Measurements from ENCODE around the gene FETUB.

The FETUB gene

GRCh38 chr3:186639778-186640472 is at the start of gene FETUB:
Gene FETUB (plus strand): TSS chr3:186640399. CDS start chr3:186640461, 62 bp downstream.
- in situ Hi-C loops (cut with MboI; ENCODE audit: low sequenced_read_pairs): no loop called here
- no peak for DNase-seq (ENCODE audit: low spot score in 2 of 2)
- 0 out of 2 replicates have a peak, but pooled peaks cover 4% of the 10 kb centered on the region for H3K27me3 ChIP-seq (ENCODE audit: low read depth)
- no peak within 1 kb of the TSS for H3K4me3 ChIP-seq
- no peaks in the 10 kb centered on the region for H3K4me1 ChIP-seq
- H3K9me3 ChIP-seq: no peaks in the 10 kb centered on the region; the same call in 1 of the 2 replicates
- no peaks in the 10 kb centered on the region for H3K36me3 ChIP-seq (replicated peaks)

- in situ Hi-C loops (cut with MboI; ENCODE audit: low sequenced_read_pairs): no loop called here
- no peaks in the 10 kb centered on the region for H3K36me3 ChIP-seq (replicated peaks)
- no peaks in the 10 kb centered on the region for H3K9me3 ChIP-seq
- H3K4me3 ChIP-seq: no peak overlapping the region
- no peaks in the 10 kb centered on the region for H3K4me1 ChIP-seq
- no peak for DNase-seq (ENCODE audit: low spot score in 2 of 2)
- no peaks in the 10 kb centered on the region for H3K27me3 ChIP-seq (ENCODE audit: low read depth)
These were observed 49.5 kb upstream of the FETUB start for GRCh38 chr3:186590580-186591295.

GRCh38 chr3:186592682-186593081 is 47.5 kb upstream of the FETUB start:
- H3K4me3 ChIP-seq: no peak overlapping the region
- no peaks in the 10 kb centered on the region for H3K9me3 ChIP-seq
- H3K4me1 ChIP-seq: no peaks in the 10 kb centered on the region
- in situ Hi-C loops (cut with MboI; ENCODE audit: low sequenced_read_pairs): no loop called here
- H3K27me3 ChIP-seq (ENCODE audit: low read depth): no peaks in the 10 kb centered on the region
- H3K36me3 ChIP-seq (replicated peaks): no peaks in the 10 kb centered on the region
- DNase-seq (ENCODE audit: low spot score in 2 of 2): no peak

GRCh38 chr3:186593862-186594261 is 46.3 kb upstream of the FETUB start:
- H3K9me3 ChIP-seq: no peaks in the 10 kb centered on the region
- no peak for DNase-seq (ENCODE audit: low spot score in 2 of 2)
- in situ Hi-C loops (cut with MboI; ENCODE audit: low sequenced_read_pairs): no loop called here
- H3K4me3 ChIP-seq: no peak overlapping the region
- H3K36me3 ChIP-seq (replicated peaks): no peaks in the 10 kb centered on the region
- no peaks in the 10 kb centered on the region for H3K27me3 ChIP-seq (ENCODE audit: low read depth)
- H3K4me1 ChIP-seq: no peaks in the 10 kb centered on the region

- Histone ChIP-seq H3K4me1 (no peaks in the 10 kb centered on the region), H3K9me3 (no peaks in the 10 kb centered on the region), H3K27me3 (ENCODE audit: low read depth) (no peaks in the 10 kb centered on the region), H3K36me3 (replicated peaks) (no peaks in the 10 kb centered on the region), H3K4me3 (no peak overlapping the region)
- DNase-seq (ENCODE audit: low spot score in 2 of 2): no peak
- in situ Hi-C loops (cut with MboI; ENCODE audit: low sequenced_read_pairs): no loop called here
These were observed 45.5 kb upstream of the FETUB start for GRCh38 chr3:186594591-186595113.

- no peak for DNase-seq (ENCODE audit: low spot score in 2 of 2)
- in situ Hi-C loops (cut with MboI; ENCODE audit: low sequenced_read_pairs): no loop called here
- H3K4me3 ChIP-seq: no peak overlapping the region
These were observed 43.5 kb upstream of the FETUB start for GRCh38 chr3:186596568-186597287.

GRCh38 chr3:186598108-186598784 is 42.0 kb upstream of the FETUB start:
- H3K4me1 ChIP-seq: no peaks in the 10 kb centered on the region
- in situ Hi-C loops (cut with MboI; ENCODE audit: low sequenced_read_pairs): no loop called here
- H3K9me3 ChIP-seq: no peaks in the 10 kb centered on the region
- H3K27me3 ChIP-seq (ENCODE audit: low read depth): no peaks in the 10 kb centered on the region
- DNase-seq (ENCODE audit: low spot score in 2 of 2): no peak
- H3K4me3 ChIP-seq: no peak overlapping the region
- H3K36me3 ChIP-seq (replicated peaks): no peaks in the 10 kb centered on the region

More at GRCh38 chr3:186596568-186597287, 43.5 kb upstream of the FETUB start:
- Histone ChIP-seq H3K27me3 (ENCODE audit: low read depth) (no peaks in the 10 kb centered on the region), H3K9me3 (no peaks in the 10 kb centered on the region), H3K36me3 (replicated peaks) (no peaks in the 10 kb centered on the region), H3K4me1 (no peaks in the 10 kb centered on the region)

- DNase-seq (ENCODE audit: low spot score in 2 of 2): no peak
- H3K4me1 ChIP-seq: no peaks in the 10 kb centered on the region
- no peaks in the 10 kb centered on the region for H3K9me3 ChIP-seq
- no peaks in the 10 kb centered on the region for H3K36me3 ChIP-seq (replicated peaks)
- H3K4me3 ChIP-seq: no peak overlapping the region
- no peaks in the 10 kb centered on the region for H3K27me3 ChIP-seq (ENCODE audit: low read depth)
- in situ Hi-C loops (cut with MboI; ENCODE audit: low sequenced_read_pairs): no loop called here
These were observed 41.4 kb upstream of the FETUB start for GRCh38 chr3:186598794-186599141.

GRCh38 chr3:186599142-186599784 is 40.9 kb upstream of the FETUB start:
- Histone ChIP-seq H3K36me3 (replicated peaks) (no peaks in the 10 kb centered on the region), H3K4me3 (no peak overlapping the region), H3K9me3 (no peaks in the 10 kb centered on the region), H3K27me3 (ENCODE audit: low read depth) (no peaks in the 10 kb centered on the region), H3K4me1 (no peaks in the 10 kb centered on the region)
- DNase-seq (ENCODE audit: low spot score in 2 of 2): no peak
- in situ Hi-C loops (cut with MboI; ENCODE audit: low sequenced_read_pairs): no loop called here

GRCh38 chr3:186599785-186600166 is 40.4 kb upstream of the FETUB start:
- no peaks in the 10 kb centered on the region for H3K4me1 ChIP-seq
- H3K36me3 ChIP-seq (replicated peaks): no peaks in the 10 kb centered on the region
- in situ Hi-C loops (cut with MboI; ENCODE audit: low sequenced_read_pairs): loop anchor here (10.0 kb wide), 1 partner anchor 155 kb away; no protein-coding TSS in a partner anchor
- H3K9me3 ChIP-seq: no peaks in the 10 kb centered on the region
- DNase-seq (ENCODE audit: low spot score in 2 of 2): no peak
- no peaks in the 10 kb centered on the region for H3K27me3 ChIP-seq (ENCODE audit: low read depth)
- H3K4me3 ChIP-seq: no peak overlapping the region

GRCh38 chr3:186600896-186601295 is 39.3 kb upstream of the FETUB start:
- Histone ChIP-seq H3K4me1 (no peaks in the 10 kb centered on the region), H3K36me3 (replicated peaks) (no peaks in the 10 kb centered on the region), H3K9me3 (no peaks in the 10 kb centered on the region), H3K4me3 (no peak overlapping the region), H3K27me3 (ENCODE audit: low read depth) (no peaks in the 10 kb centered on the region)
- in situ Hi-C loops (cut with MboI; ENCODE audit: low sequenced_read_pairs): loop anchor here (10.0 kb wide), 1 partner anchor 154 kb away; no protein-coding TSS in a partner anchor
- no peak for DNase-seq (ENCODE audit: low spot score in 2 of 2)

GRCh38 chr3:186603159-186603558 is 37.0 kb upstream of the FETUB start:
- in situ Hi-C loops (cut with MboI; ENCODE audit: low sequenced_read_pairs): loop anchor here (10.0 kb wide), 1 partner anchor 152 kb away; no protein-coding TSS in a partner anchor
- no peaks in the 10 kb centered on the region for H3K4me1 ChIP-seq

GRCh38 chr3:186605078-186605477 is 35.1 kb upstream of the FETUB start:
- no peaks in the 10 kb centered on the region for H3K27me3 ChIP-seq (ENCODE audit: low read depth)
- no peaks in the 10 kb centered on the region for H3K9me3 ChIP-seq
- H3K4me1 ChIP-seq: no peaks in the 10 kb centered on the region
- in situ Hi-C loops (cut with MboI; ENCODE audit: low sequenced_read_pairs): loop anchor here (10.0 kb wide), 1 partner anchor 150 kb away; no protein-coding TSS in a partner anchor
- no peaks in the 10 kb centered on the region for H3K36me3 ChIP-seq (replicated peaks)
- no peak for DNase-seq (ENCODE audit: low spot score in 2 of 2)
- H3K4me3 ChIP-seq: no peak overlapping the region

More at GRCh38 chr3:186603159-186603558, 37.0 kb upstream of the FETUB start:
- Histone ChIP-seq H3K27me3 (ENCODE audit: low read depth) (no peaks in the 10 kb centered on the region), H3K36me3 (replicated peaks) (no peaks in the 10 kb centered on the region), H3K9me3 (no peaks in the 10 kb centered on the region), H3K4me3 (no peak overlapping the region)
- DNase-seq (ENCODE audit: low spot score in 2 of 2): no peak
